ENCODE data around the gene TAX1BP1.

The TAX1BP1 gene

GRCh38 chr7:27699751-27700150 is 40.2 kb upstream of the TAX1BP1 start:
- Histone ChIP-seq H3K4me1 (no peaks in the 10 kb centered on the region), H3K4me3 (ENCODE audit: low read depth, low read length) (no peak overlapping the region), H3K79me2 (no peaks in the 10 kb centered on the region), H3K9me3 (ENCODE audit: control insufficient read depth, low read length) (no peaks in the 10 kb centered on the region), H3K4me2 (ENCODE audit: low read length) (no peak overlapping the region), H3K27me3 (ENCODE audit: control insufficient read depth, insufficient read depth, low read length) (no peaks in the 10 kb centered on the region), H3K36me3 (ENCODE audit: control insufficient read depth, insufficient read depth, low read length) (no peaks in the 10 kb centered on the region), H2AFZ (no peak overlapping the region), H3K9ac (no peak overlapping the region), H3K27ac (no peak overlapping the region)
- no peak for TF ChIP-seq CTCF (IDR thresholded peaks at IDR 0.05)

- Histone ChIP-seq H3K4me1 (no peaks in the 10 kb centered on the region), H3K4me2 (ENCODE audit: low read length) (no peak overlapping the region), H3K9me3 (ENCODE audit: control insufficient read depth, low read length) (no peaks in the 10 kb centered on the region), H3K36me3 (ENCODE audit: control insufficient read depth, insufficient read depth, low read length) (no peaks in the 10 kb centered on the region), H3K4me3 (ENCODE audit: low read depth, low read length) (no peak overlapping the region), H2AFZ (no peak overlapping the region), H3K27ac (no peak overlapping the region), H3K9ac (no peak overlapping the region), H3K27me3 (ENCODE audit: control insufficient read depth, insufficient read depth, low read length) (no peaks in the 10 kb centered on the region), H3K79me2 (no peaks in the 10 kb centered on the region)
- no peak for TF ChIP-seq CTCF (IDR thresholded peaks at IDR 0.05)
These were observed 39.5 kb upstream of the TAX1BP1 start for GRCh38 chr7:27700501-27700900.

GRCh38 chr7:27703181-27703580 is 36.8 kb upstream of the TAX1BP1 start:
- Histone ChIP-seq H3K4me1 (no peaks in the 10 kb centered on the region), H3K4me2 (ENCODE audit: low read length) (no peak overlapping the region), H2AFZ (no peak overlapping the region), H3K9ac (no peak overlapping the region), H3K4me3 (ENCODE audit: low read depth, low read length) (no peak overlapping the region), H3K36me3 (ENCODE audit: control insufficient read depth, insufficient read depth, low read length) (no peaks in the 10 kb centered on the region), H3K27ac (no peak overlapping the region), H3K27me3 (ENCODE audit: control insufficient read depth, insufficient read depth, low read length) (no peaks in the 10 kb centered on the region), H3K79me2 (no peaks in the 10 kb centered on the region), H3K9me3 (ENCODE audit: control insufficient read depth, low read length) (no peaks in the 10 kb centered on the region)
- TF ChIP-seq CTCF (IDR thresholded peaks at IDR 0.05): no peak

GRCh38 chr7:27704422-27705199 is 35.4 kb upstream of the TAX1BP1 start:
- no peak for TF ChIP-seq CTCF (IDR thresholded peaks at IDR 0.05)
- H2AFZ ChIP-seq: no peak overlapping the region
- no peak overlapping the region for H3K4me3 ChIP-seq (ENCODE audit: low read depth, low read length)
- H3K79me2 ChIP-seq: no peaks in the 10 kb centered on the region
- no peaks in the 10 kb centered on the region for H3K9me3 ChIP-seq (ENCODE audit: control insufficient read depth, low read length)
- no peaks in the 10 kb centered on the region for H3K4me1 ChIP-seq
- H3K36me3 ChIP-seq (ENCODE audit: control insufficient read depth, insufficient read depth, low read length): no peaks in the 10 kb centered on the region
- no peak overlapping the region for H3K9ac ChIP-seq
- H3K4me2 ChIP-seq (ENCODE audit: low read length): no peak overlapping the region
- no peak overlapping the region for H3K27ac ChIP-seq
- H3K27me3 ChIP-seq (ENCODE audit: control insufficient read depth, insufficient read depth, low read length): no peaks in the 10 kb centered on the region

GRCh38 chr7:27705200-27705594 is 34.8 kb upstream of the TAX1BP1 start:
- H3K27me3 ChIP-seq (ENCODE audit: control insufficient read depth, insufficient read depth, low read length): no peaks in the 10 kb centered on the region
- H3K4me1 ChIP-seq: no peaks in the 10 kb centered on the region
- TF ChIP-seq CTCF (IDR thresholded peaks at IDR 0.05): no peak
- H3K27ac ChIP-seq: no peak overlapping the region
- H3K79me2 ChIP-seq: no peaks in the 10 kb centered on the region
- H3K4me2 ChIP-seq (ENCODE audit: low read length): no peak overlapping the region
- no peak overlapping the region for H3K4me3 ChIP-seq (ENCODE audit: low read depth, low read length)
- H2AFZ ChIP-seq: no peak overlapping the region
- H3K9me3 ChIP-seq (ENCODE audit: control insufficient read depth, low read length): no peaks in the 10 kb centered on the region
- H3K36me3 ChIP-seq (ENCODE audit: control insufficient read depth, insufficient read depth, low read length): no peaks in the 10 kb centered on the region
- H3K9ac ChIP-seq: no peak overlapping the region

Measured in parathyroid adenoma (tissue), 2 donors.